SK-N-SH treated with all-trans-retinoic acid at 6 μM for 48 hours (cell line): Measurements from ENCODE around the gene MAML3.

Source experiments
- ATAC-seq: fragments of 200-7000 bp; cut with Tn5 transposase; 3 replicates; pipeline ENCODE4 v1.9.1; 2020; ENCODE audit warnings: mild to moderate bottlenecking, moderate library complexity
- ARNTL ChIP-seq: fragments of 450-650 bp; formaldehyde crosslinking; IDR thresholded peaks from 2 replicates; pipeline ENCODE4 v1.5.0; 2020; ENCODE audit warnings: low read depth, mild to moderate bottlenecking, moderate library complexity, borderline replicate concordance
- BACH2 ChIP-seq: fragments of 250-450 bp; sonication (Bioruptor Pico); IDR thresholded peaks from 2 replicates; pipeline ENCODE4 v1.9.0; 2021; ENCODE audit warnings: mild to moderate bottlenecking, borderline replicate concordance
- CSDC2 ChIP-seq: fragments of 250-450 bp; sonication (Bioruptor Pico); IDR thresholded peaks from 2 replicates; pipeline ENCODE4 v1.5.0; 2020; ENCODE audit warnings: mild to moderate bottlenecking, moderate library complexity
- ESRRG ChIP-seq: fragments of 250-450 bp; sonication (Bioruptor Pico); IDR thresholded peaks from 2 replicates; pipeline ENCODE4 v1.6.1; 2021; ENCODE audit warnings: mild to moderate bottlenecking
- ISL1 ChIP-seq: fragments of 250-450 bp; sonication (Bioruptor Pico); IDR thresholded peaks from 2 replicates; pipeline ENCODE4 v2.1.2; 2022; ENCODE audit warnings: mild to moderate bottlenecking, moderate library complexity
- OSR1 ChIP-seq: fragments of 250-450 bp; sonication (Bioruptor Pico); IDR thresholded peaks from 2 replicates; pipeline ENCODE4 v1.8.0; 2022; ENCODE audit warnings: moderate library complexity, mild to moderate bottlenecking, inconsistent platforms
- PPARA ChIP-seq: fragments of 250-450 bp; sonication (Bioruptor Pico); IDR thresholded peaks from 2 replicates; pipeline ENCODE4 v1.5.0; 2020; ENCODE audit warnings: mild to moderate bottlenecking, borderline replicate concordance
- RARB ChIP-seq: fragments of 250-450 bp; sonication (Bioruptor Pico); IDR thresholded peaks from 2 replicates; pipeline ENCODE4 v1.8.0; 2021; ENCODE audit warnings: mild to moderate bottlenecking, moderate library complexity
- SNAI2 ChIP-seq: fragments of 250-450 bp; sonication (Bioruptor Pico); IDR thresholded peaks from 2 replicates; pipeline ENCODE4 v1.5.0; 2020; ENCODE audit warnings: mild to moderate bottlenecking, moderate library complexity
- TCF4 ChIP-seq: fragments of 250-450 bp; sonication (Bioruptor Pico); IDR thresholded peaks from 2 replicates; pipeline ENCODE4 v1.8.0; 2021; ENCODE audit warnings: mild to moderate bottlenecking, moderate library complexity, borderline replicate concordance
- TOX ChIP-seq: fragments of 250-450 bp; sonication (Bioruptor Pico); IDR thresholded peaks from 2 replicates; pipeline ENCODE4 v1.8.0; 2021; ENCODE audit warnings: mild to moderate bottlenecking, moderate library complexity, borderline replicate concordance
- ZC3H10 ChIP-seq: fragments of 250-450 bp; sonication (Bioruptor Pico); IDR thresholded peaks from 2 replicates; pipeline ENCODE4 v1.5.1; 2021; ENCODE audit warnings: mild to moderate bottlenecking, moderate library complexity
- ZFP3 ChIP-seq: fragments of 250-450 bp; sonication (Bioruptor Pico); IDR thresholded peaks from 2 replicates; pipeline ENCODE4 v1.5.0; 2020; ENCODE audit warnings: mild to moderate bottlenecking, moderate library complexity
- ZFP30 ChIP-seq: fragments of 450-650 bp; formaldehyde crosslinking; IDR thresholded peaks from 2 replicates; pipeline ENCODE4 v1.5.0; 2022; ENCODE audit warnings: mild to moderate bottlenecking, moderate library complexity
- ZNF565 ChIP-seq: fragments of 450-650 bp; formaldehyde crosslinking; conservative IDR thresholded peaks from 2 replicates; pipeline ENCODE4 v1.5.0; 2020; ENCODE audit warnings: low read depth, mild to moderate bottlenecking, moderate library complexity
- ZNF70 ChIP-seq: fragments of 450-650 bp; formaldehyde crosslinking; IDR thresholded peaks from 2 replicates; pipeline ENCODE4 v1.5.0; 2020; ENCODE audit warnings: mild to moderate bottlenecking, moderate library complexity
- ZNF8 ChIP-seq: fragments of 450-650 bp; formaldehyde crosslinking; IDR thresholded peaks from 2 replicates; pipeline ENCODE4 v1.5.0; 2020; ENCODE audit warnings: mild to moderate bottlenecking, moderate library complexity
- TF ChIP-seq, protein P1 (sequence below): fragments of 250-450 bp; sonication (Bioruptor Pico); IDR thresholded peaks from 2 replicates; pipeline ENCODE4 v1.5.1; 2020; ENCODE audit warnings: low read depth, mild to moderate bottlenecking, moderate library complexity
- TF ChIP-seq, protein P2 (sequence below): fragments of 250-450 bp; sonication (Bioruptor Pico); IDR thresholded peaks from 2 replicates; pipeline ENCODE4 v1.5.0; 2020; ENCODE audit warnings: mild to moderate bottlenecking, moderate library complexity
- TF ChIP-seq, protein P3 (sequence below): fragments of 250-450 bp; sonication (Bioruptor Pico); IDR thresholded peaks from 2 replicates; pipeline ENCODE4 v1.8.0; 2021; ENCODE audit warnings: low read depth, mild to moderate bottlenecking, moderate library complexity, borderline replicate concordance
- TF ChIP-seq, protein P4 (sequence below): fragments of 250-450 bp; sonication (Bioruptor Pico); IDR thresholded peaks from 2 replicates; pipeline ENCODE4 v1.8.0; 2020; ENCODE audit warnings: mild to moderate bottlenecking, moderate library complexity, borderline replicate concordance

MAML3 gene

DNA sequence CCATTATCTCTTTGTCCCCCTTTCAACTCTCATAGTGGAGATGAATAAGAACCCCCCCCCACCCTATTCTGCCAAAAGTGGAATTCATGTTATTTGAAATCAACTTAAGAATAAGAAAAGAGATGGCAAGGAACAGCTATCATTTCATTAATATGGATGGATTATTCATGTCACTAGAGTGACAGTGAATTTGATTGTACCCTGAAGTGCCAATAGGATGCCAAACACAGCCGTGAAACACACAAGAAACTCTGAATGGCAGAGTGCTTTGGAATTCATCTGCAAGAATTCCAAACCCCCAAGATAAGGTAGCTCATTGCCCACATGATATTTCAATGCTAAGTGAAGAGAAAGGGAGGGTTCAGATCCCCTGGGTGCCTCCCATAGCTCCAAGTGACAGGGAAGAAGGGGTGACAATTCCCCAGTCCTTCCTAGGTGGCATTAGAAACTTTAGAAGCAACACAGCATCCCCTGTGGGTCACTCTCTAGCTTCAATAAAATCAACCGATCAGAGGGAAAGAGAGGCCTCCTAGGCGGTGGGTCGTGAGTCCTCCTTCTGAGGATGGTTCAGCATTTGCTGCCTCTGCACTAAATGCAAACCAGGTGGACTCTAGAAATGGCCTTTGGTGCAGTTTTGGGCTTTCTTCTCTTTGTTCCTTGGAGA is 404.0 kb downstream of the MAML3 start:
- ATAC-seq = no peak
- TF ChIP-seq TOX (no peak), OSR1 (no peak), ZC3H10 (CRISPR knock-in tag) (no peak), ZNF70 (CRISPR knock-in tag) (no peak), ARNTL (CRISPR knock-in tag) (no peak), PPARA (no peak), SNAI2 (CRISPR knock-in tag) (no peak), RARB (no peak), BACH2 (no peak), ESRRG (CRISPR knock-in tag) (no peak), ZNF565 (CRISPR knock-in tag) (no peak), ISL1 (CRISPR knock-in tag) (no peak), ZFP3 (CRISPR knock-in tag) (no peak), CSDC2 (CRISPR knock-in tag) (no peak), ZNF8 (CRISPR knock-in tag) (no peak), TCF4 (no peak)
- TF ChIP-seq, protein P1, sequence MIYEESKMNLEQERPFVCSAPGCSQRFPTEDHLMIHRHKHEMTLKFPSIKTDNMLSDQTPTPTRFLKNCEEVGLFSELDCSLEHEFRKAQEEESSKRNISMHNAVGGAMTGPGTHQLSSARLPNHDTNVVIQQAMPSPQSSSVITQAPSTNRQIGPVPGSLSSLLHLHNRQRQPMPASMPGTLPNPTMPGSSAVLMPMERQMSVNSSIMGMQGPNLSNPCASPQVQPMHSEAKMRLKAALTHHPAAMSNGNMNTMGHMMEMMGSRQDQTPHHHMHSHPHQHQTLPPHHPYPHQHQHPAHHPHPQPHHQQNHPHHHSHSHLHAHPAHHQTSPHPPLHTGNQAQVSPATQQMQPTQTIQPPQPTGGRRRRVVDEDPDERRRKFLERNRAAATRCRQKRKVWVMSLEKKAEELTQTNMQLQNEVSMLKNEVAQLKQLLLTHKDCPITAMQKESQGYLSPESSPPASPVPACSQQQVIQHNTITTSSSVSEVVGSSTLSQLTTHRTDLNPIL (CRISPR knock-in tag) = no peak
- TF ChIP-seq, protein P2, sequence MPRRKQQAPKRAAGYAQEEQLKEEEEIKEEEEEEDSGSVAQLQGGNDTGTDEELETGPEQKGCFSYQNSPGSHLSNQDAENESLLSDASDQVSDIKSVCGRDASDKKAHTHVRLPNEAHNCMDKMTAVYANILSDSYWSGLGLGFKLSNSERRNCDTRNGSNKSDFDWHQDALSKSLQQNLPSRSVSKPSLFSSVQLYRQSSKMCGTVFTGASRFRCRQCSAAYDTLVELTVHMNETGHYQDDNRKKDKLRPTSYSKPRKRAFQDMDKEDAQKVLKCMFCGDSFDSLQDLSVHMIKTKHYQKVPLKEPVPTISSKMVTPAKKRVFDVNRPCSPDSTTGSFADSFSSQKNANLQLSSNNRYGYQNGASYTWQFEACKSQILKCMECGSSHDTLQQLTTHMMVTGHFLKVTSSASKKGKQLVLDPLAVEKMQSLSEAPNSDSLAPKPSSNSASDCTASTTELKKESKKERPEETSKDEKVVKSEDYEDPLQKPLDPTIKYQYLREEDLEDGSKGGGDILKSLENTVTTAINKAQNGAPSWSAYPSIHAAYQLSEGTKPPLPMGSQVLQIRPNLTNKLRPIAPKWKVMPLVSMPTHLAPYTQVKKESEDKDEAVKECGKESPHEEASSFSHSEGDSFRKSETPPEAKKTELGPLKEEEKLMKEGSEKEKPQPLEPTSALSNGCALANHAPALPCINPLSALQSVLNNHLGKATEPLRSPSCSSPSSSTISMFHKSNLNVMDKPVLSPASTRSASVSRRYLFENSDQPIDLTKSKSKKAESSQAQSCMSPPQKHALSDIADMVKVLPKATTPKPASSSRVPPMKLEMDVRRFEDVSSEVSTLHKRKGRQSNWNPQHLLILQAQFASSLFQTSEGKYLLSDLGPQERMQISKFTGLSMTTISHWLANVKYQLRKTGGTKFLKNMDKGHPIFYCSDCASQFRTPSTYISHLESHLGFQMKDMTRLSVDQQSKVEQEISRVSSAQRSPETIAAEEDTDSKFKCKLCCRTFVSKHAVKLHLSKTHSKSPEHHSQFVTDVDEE (CRISPR knock-in tag) = no peak
- TF ChIP-seq, protein P3, sequence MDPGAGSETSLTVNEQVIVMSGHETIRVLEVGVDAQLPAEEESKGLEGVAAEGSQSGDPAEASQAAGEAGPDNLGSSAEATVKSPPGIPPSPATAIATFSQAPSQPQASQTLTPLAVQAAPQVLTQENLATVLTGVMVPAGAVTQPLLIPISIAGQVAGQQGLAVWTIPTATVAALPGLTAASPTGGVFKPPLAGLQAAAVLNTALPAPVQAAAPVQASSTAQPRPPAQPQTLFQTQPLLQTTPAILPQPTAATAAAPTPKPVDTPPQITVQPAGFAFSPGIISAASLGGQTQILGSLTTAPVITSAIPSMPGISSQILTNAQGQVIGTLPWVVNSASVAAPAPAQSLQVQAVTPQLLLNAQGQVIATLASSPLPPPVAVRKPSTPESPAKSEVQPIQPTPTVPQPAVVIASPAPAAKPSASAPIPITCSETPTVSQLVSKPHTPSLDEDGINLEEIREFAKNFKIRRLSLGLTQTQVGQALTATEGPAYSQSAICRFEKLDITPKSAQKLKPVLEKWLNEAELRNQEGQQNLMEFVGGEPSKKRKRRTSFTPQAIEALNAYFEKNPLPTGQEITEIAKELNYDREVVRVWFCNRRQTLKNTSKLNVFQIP (CRISPR knock-in tag) = no peak

DNA sequence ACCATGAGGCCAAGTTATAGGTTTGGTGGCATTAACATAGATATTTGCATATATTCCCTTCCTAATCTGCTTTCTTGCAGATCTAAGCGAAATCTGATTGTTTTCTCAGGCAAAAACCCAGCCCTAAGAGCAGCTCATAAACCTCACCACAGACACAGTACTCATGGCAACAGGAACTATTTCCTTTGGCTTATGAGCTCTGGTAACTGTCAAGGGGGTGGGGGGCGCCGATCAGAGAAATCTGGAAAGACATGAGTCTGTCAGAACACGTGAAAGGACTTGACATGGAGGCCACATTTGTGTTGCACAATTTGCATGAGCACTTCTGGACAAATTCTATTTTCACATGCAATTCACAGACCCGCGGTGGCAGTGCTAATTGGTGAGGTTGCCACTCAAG is 404.6 kb downstream of the MAML3 start:
- ATAC-seq = no peak
- no peak for TF ChIP-seq TCF4
- no peak for TF ChIP-seq ESRRG (CRISPR knock-in tag)
- no peak for TF ChIP-seq ISL1 (CRISPR knock-in tag)
- TF ChIP-seq, protein P2 (CRISPR knock-in tag) = no peak
- no peak for TF ChIP-seq PPARA
- no peak for TF ChIP-seq OSR1
- no peak for TF ChIP-seq ZC3H10 (CRISPR knock-in tag)
- no peak for TF ChIP-seq ZFP3 (CRISPR knock-in tag)
- no peak for TF ChIP-seq CSDC2 (CRISPR knock-in tag)
- TF ChIP-seq, protein P4, sequence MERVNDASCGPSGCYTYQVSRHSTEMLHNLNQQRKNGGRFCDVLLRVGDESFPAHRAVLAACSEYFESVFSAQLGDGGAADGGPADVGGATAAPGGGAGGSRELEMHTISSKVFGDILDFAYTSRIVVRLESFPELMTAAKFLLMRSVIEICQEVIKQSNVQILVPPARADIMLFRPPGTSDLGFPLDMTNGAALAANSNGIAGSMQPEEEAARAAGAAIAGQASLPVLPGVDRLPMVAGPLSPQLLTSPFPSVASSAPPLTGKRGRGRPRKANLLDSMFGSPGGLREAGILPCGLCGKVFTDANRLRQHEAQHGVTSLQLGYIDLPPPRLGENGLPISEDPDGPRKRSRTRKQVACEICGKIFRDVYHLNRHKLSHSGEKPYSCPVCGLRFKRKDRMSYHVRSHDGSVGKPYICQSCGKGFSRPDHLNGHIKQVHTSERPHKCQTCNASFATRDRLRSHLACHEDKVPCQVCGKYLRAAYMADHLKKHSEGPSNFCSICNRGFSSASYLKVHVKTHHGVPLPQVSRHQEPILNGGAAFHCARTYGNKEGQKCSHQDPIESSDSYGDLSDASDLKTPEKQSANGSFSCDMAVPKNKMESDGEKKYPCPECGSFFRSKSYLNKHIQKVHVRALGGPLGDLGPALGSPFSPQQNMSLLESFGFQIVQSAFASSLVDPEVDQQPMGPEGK (CRISPR knock-in tag) = no peak
- no peak for TF ChIP-seq SNAI2 (CRISPR knock-in tag)
- no peak for TF ChIP-seq ZNF70 (CRISPR knock-in tag)
- no peak for TF ChIP-seq ZFP30 (CRISPR knock-in tag)
- no peak for TF ChIP-seq ARNTL (CRISPR knock-in tag)
- no peak for TF ChIP-seq RARB
- no peak for TF ChIP-seq TOX
- TF ChIP-seq ZNF565 (CRISPR knock-in tag) = no peak
